ENCODE data around the gene PHACTR1. TPM values are rescaled to one million over a fixed set of nuclear protein-coding genes. Genes with fewer than 3 reads are reported as not detected.

Gene PHACTR1
- total RNA-seq (1 to 10 TPM; 1.8 to 7.5 (median 3.2) TPM), polyA plus RNA-seq (1 to 10 TPM in 2 of 3 donors, under 1 TPM in 1; 0.60 to 7.4 (median 3.7) TPM)

DNA sequence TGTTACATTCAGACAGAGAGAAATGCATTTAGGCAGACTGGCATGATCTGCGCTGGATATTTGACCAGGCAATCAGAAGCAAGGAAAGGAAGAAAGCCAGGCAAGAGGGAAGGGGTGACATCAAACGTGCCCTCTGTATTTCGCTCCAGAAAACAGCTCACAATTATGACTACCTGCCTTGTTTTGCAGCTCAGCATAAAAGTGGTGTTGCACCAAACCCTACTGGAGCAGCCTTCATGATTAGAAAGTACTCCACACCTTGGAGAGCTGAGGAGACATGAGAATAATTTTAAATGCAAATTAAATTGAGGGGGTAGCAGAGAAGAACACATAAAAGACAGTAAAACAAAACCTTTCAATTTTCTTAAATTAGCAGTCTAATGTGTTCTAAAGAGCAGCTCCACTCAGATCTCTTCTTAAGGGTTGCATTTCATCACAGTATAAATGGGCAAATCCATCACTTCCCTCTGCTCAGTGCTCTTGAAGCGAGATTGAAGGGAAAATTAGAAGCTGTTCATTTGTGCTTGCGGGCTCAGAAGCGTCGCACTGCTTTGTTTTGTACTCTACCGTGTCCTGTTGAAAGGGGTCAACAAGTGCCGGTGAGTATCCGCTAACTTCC is at the start of gene PHACTR1:
Gene PHACTR1, plus strand, starts transcription at position 470 of the 619 bp plus-strand sequence.
- Histone ChIP-seq H3K36me3 (no peaks in the 10 kb centered on the region), H3K27ac (no peak within 1 kb of the TSS), H3K4me3 (no peak within 1 kb of the TSS), H3K27me3 (peaks cover 0 to 65% (median 15%) of the 10 kb centered on the region in 3 donors), H3K9me3 (no peaks in the 10 kb centered on the region), H3K4me1 (no peaks in the 10 kb centered on the region)
- intact Hi-C loops (cut with DNase I) = no loop called here
- TF ChIP-seq POLR2AphosphoS5 (IDR thresholded peaks at IDR 0.05) (no peak), POLR2A (IDR thresholded peaks at IDR 0.05) (no peak), EP300 (IDR thresholded peaks at IDR 0.05) (no peak)
- TF ChIP-seq, protein P1, sequence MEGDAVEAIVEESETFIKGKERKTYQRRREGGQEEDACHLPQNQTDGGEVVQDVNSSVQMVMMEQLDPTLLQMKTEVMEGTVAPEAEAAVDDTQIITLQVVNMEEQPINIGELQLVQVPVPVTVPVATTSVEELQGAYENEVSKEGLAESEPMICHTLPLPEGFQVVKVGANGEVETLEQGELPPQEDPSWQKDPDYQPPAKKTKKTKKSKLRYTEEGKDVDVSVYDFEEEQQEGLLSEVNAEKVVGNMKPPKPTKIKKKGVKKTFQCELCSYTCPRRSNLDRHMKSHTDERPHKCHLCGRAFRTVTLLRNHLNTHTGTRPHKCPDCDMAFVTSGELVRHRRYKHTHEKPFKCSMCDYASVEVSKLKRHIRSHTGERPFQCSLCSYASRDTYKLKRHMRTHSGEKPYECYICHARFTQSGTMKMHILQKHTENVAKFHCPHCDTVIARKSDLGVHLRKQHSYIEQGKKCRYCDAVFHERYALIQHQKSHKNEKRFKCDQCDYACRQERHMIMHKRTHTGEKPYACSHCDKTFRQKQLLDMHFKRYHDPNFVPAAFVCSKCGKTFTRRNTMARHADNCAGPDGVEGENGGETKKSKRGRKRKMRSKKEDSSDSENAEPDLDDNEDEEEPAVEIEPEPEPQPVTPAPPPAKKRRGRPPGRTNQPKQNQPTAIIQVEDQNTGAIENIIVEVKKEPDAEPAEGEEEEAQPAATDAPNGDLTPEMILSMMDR (IDR thresholded peaks at IDR 0.05) = no peak
- no peak for DNase-seq
- WGBS, 2 donors = 82 to 83% methylated on average over 10 of the region's 10 CpGs

DNA sequence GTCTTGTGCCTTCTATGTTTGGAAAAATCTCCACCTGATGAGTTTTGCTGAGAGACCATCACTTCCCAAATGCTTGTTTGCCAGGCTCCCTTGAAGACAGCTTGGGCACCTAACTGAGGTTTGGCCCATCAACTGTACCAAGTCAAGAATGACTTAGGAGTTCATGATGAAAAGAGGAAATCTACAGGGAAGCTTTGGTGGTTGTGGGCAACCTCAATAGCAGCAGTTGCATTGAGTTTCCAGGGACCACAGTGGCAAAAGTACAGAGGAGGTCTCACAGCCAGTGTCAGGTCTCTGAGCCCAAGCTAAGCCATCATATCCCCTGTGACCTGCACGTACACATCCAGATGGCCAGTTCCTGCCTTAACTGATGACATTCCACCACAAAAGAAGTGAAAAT is 49.7 kb upstream of the PHACTR1 start:
- intact Hi-C loops (cut with DNase I) = no loop called here
- TF ChIP-seq, protein P1 (IDR thresholded peaks at IDR 0.05) = no peak
- TF ChIP-seq POLR2A (IDR thresholded peaks at IDR 0.05) (no peak), POLR2AphosphoS5 (IDR thresholded peaks at IDR 0.05) (no peak), EP300 (IDR thresholded peaks at IDR 0.05) (no peak)
- WGBS, 2 donors = 18 to 60% methylated on average over 1 of the region's 1 CpG

DNA sequence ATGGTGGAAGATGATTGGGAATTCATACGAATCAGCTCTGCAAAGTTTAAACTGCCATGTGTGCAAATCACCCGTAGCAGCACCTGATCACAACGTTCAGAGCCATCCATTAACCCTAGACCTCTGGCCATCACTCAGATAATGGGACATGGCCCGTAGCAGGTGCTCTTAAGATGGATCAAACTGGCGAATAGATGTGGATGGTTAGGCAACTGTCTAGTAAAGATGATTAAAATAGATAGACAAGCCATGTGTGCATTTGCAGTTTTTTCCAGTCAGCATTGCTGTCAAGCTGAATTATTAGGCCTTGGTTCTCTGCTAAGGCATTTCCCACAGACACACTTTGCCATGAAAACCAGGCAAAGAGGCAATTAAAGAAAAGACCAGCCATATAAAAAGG is 40.6 kb upstream of the PHACTR1 start:
- H3K36me3 ChIP-seq = no peaks in the 10 kb centered on the region
- WGBS, 2 donors = 77 to 79% methylated on average over 5 of the region's 5 CpGs

More for the DNA sequence above, 49.7 kb upstream of the PHACTR1 start:
- Histone ChIP-seq H3K9me3 (no peaks in the 10 kb centered on the region), H3K27me3 (no peaks in the 10 kb centered on the region), H3K4me1 (no peaks in the 10 kb centered on the region), H3K27ac (no peak overlapping the region), H3K36me3 (no peaks in the 10 kb centered on the region), H3K4me3 (no peak overlapping the region)
- no peak for DNase-seq

DNA sequence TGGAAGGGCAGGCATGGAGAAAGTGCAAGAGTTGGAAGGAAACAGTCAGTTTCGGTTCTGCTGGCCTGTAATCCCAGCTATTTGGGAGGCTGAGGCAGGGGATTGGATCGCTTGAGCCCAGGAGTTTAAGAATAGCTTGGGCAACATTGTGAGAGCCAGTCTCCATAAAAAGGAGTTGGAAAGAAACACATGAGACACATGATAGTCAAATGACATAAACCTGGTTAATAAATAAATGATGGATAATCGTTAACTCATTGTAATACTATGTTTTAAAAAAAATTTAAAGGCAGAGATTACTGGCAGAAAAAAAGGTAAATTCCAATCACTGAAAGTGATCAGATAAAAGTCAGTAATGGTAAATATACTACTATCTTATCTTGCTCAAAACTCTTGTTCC is 37.2 kb upstream of the PHACTR1 start:
- Histone ChIP-seq H3K36me3 (no peaks in the 10 kb centered on the region), H3K27ac (no peak overlapping the region), H3K4me1 (no peaks in the 10 kb centered on the region), H3K9me3 (no peaks in the 10 kb centered on the region), H3K4me3 (no peak overlapping the region), H3K27me3 (no peaks in the 10 kb centered on the region)
- TF ChIP-seq POLR2A (IDR thresholded peaks at IDR 0.05) (no peak), EP300 (IDR thresholded peaks at IDR 0.05) (no peak), POLR2AphosphoS5 (IDR thresholded peaks at IDR 0.05) (no peak)
- TF ChIP-seq, protein P1 (IDR thresholded peaks at IDR 0.05) = no peak
- DNase-seq = no peak
- WGBS, 2 donors = 46 to 81% methylated on average over 3 of the region's 3 CpGs
- intact Hi-C loops (cut with DNase I) = no loop called here

More for the DNA sequence above, 40.6 kb upstream of the PHACTR1 start:
- TF ChIP-seq, protein P1 (IDR thresholded peaks at IDR 0.05) = no peak
- TF ChIP-seq POLR2A (IDR thresholded peaks at IDR 0.05) = no peak
- no peak for TF ChIP-seq POLR2AphosphoS5 (IDR thresholded peaks at IDR 0.05)
- TF ChIP-seq EP300 (IDR thresholded peaks at IDR 0.05) = no peak
- H3K4me1 ChIP-seq = no peaks in the 10 kb centered on the region
- intact Hi-C loops (cut with DNase I) = no loop called here
- H3K9me3 ChIP-seq = no peaks in the 10 kb centered on the region
- H3K4me3 ChIP-seq = no peak overlapping the region
- no peak for DNase-seq
- no peak overlapping the region for H3K27ac ChIP-seq
- H3K27me3 ChIP-seq = no peaks in the 10 kb centered on the region

DNA sequence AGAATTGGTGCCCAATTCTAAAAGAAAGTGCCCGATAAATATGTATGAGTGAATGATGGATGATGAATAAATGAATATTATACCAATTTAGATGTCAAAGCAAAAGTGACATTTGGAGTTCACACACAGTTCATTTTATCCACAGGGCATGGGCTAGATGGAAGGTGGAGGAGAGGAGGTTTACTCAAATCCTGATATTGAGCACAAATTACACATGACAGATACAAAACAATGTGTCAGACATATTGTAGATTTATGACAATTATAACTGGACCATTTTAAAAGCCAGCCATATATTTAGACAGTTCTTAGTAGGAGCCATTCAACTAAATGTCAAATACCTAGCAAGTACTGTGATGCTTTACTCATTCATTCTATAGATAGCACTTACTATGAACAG is 23.4 kb upstream of the PHACTR1 start:
- Histone ChIP-seq H3K4me1 (no peaks in the 10 kb centered on the region), H3K9me3 (no peaks in the 10 kb centered on the region), H3K27ac (no peak overlapping the region), H3K36me3 (no peaks in the 10 kb centered on the region), H3K27me3 (no peaks in the 10 kb centered on the region), H3K4me3 (no peak overlapping the region)
- TF ChIP-seq EP300 (IDR thresholded peaks at IDR 0.05) = no peak
- TF ChIP-seq POLR2A (IDR thresholded peaks at IDR 0.05) = no peak
- no peak for TF ChIP-seq POLR2AphosphoS5 (IDR thresholded peaks at IDR 0.05)
- TF ChIP-seq, protein P1 (IDR thresholded peaks at IDR 0.05) = no peak
- WGBS, 2 donors = 95 to 98% methylated on average over 1 of the region's 1 CpG
- intact Hi-C loops (cut with DNase I) = no loop called here
- no peak for DNase-seq
